ENCODE measurements around the gene SLC4A1.
"Not testable (repeated sequence)": the region's sequence is repeated elsewhere in the genome, so short reads cannot be mapped to it uniquely, and the experiment has no call there.

The SLC4A1 gene

GRCh38 chr17:44256671-44257070, 11.3 kb downstream of the SLC4A1 start:
- no peak for DNase-seq (ENCODE audit: low read depth)

GRCh38 chr17:44255915-44256314, 12.0 kb downstream of the SLC4A1 start:
- no peak for DNase-seq (ENCODE audit: low read depth)

- DNase-seq (ENCODE audit: low read depth), result no peak
Measured at GRCh38 chr17:44254361-44255095, 13.4 kb downstream of the SLC4A1 start.

GRCh38 chr17:44253006-44253405, 14.9 kb downstream of the SLC4A1 start:
- DNase-seq (ENCODE audit: low read depth), result no peak

- no peak for DNase-seq (ENCODE audit: low read depth)
Measured at GRCh38 chr17:44251062-44251461, 16.9 kb downstream of the SLC4A1 start.

GRCh38 chr17:44249501-44250246, 18.3 kb downstream of the SLC4A1 start:
- no peak for DNase-seq (ENCODE audit: low read depth)

GRCh38 chr17:44247876-44248736, 19.8 kb downstream of the SLC4A1 start:
- no peak for DNase-seq (ENCODE audit: low read depth)

GRCh38 chr17:44247440-44247841, 20.5 kb downstream of the SLC4A1 start:
- DNase-seq (ENCODE audit: low read depth), result no peak

GRCh38 chr17:44241106-44241624, 26.8 kb downstream of the SLC4A1 start:
- no peak for DNase-seq (ENCODE audit: low read depth)

- DNase-seq (ENCODE audit: low read depth), result not testable (repeated sequence)
Measured at GRCh38 chr17:44237886-44238285, 30.0 kb downstream of the SLC4A1 start.

GRCh38 chr17:44236444-44236991, 31.4 kb downstream of the SLC4A1 start:
- no peak for DNase-seq (ENCODE audit: low read depth)

- DNase-seq (ENCODE audit: low read depth), result no peak
Measured at GRCh38 chr17:44235583-44235936, 32.4 kb downstream of the SLC4A1 start.

- DNase-seq (ENCODE audit: low read depth), result no peak
Measured at GRCh38 chr17:44233582-44233981, 34.4 kb downstream of the SLC4A1 start.

- DNase-seq (ENCODE audit: low read depth), result no peak
Measured at GRCh38 chr17:44232061-44232460, 35.9 kb downstream of the SLC4A1 start.

GRCh38 chr17:44230140-44230539, 37.8 kb downstream of the SLC4A1 start:
- no peak for DNase-seq (ENCODE audit: low read depth)

GRCh38 chr17:44229090-44229489, 38.8 kb downstream of the SLC4A1 start:
- DNase-seq (ENCODE audit: low read depth), result no peak

GRCh38 chr17:44223541-44224071, 44.3 kb downstream of the SLC4A1 start:
- peak; percentile 90 for DNase-seq (ENCODE audit: low read depth)

- no peak for DNase-seq (ENCODE audit: low read depth)
Measured at GRCh38 chr17:44222112-44222869, 45.6 kb downstream of the SLC4A1 start.

GRCh38 chr17:44221862-44222111, 46.1 kb downstream of the SLC4A1 start:
- DNase-seq (ENCODE audit: low read depth), result no peak

GRCh38 chr17:44221084-44221861, 46.7 kb downstream of the SLC4A1 start:
- no peak for DNase-seq (ENCODE audit: low read depth)
